HG02840 (cell line): ENCODE data around the gene EPAS1.

Experiments
- ATAC-seq: cut with Tn5 transposase; IDR thresholded peaks from one replicate; pipeline ENCODE4 v1.9.1; 2021; ENCODE audit warnings: mild to moderate bottlenecking, moderate library complexity, moderate number of reproducible peaks; ENCODE audit not compliant: unreplicated experiment, low FRiP score

EPAS1 gene

GRCh38 chr2:46299365-46300263 lies 2.4 kb downstream of the EPAS1 start:
- ATAC-seq: no peak

DNA sequence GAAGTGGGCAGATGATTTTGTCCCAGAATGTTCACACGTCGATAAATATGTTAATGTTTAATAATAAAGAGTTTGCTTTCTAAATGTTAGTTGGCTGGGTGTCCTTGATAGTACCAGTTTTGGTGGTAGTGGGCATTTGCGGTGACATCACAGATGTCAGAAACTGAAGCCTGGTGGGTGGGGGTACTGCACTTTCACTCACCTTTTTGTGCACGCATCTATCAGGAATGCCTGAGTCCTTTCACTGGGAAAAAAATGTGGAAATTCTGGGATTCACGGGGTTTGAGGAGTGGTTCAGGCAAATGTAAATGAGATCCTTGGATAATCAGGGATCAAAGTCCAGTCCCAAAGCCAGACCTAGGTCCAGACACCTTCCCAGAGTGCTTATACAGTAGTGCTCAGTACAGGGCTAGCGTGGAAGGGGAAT lies 3.2 kb downstream of the EPAS1 start:
- no peak for ATAC-seq

GRCh38 chr2:46302005-46302695 lies 4.9 kb downstream of the EPAS1 start:
- ATAC-seq: no peak

GRCh38 chr2:46303233-46303632 lies 6.0 kb downstream of the EPAS1 start:
- no peak for ATAC-seq

DNA sequence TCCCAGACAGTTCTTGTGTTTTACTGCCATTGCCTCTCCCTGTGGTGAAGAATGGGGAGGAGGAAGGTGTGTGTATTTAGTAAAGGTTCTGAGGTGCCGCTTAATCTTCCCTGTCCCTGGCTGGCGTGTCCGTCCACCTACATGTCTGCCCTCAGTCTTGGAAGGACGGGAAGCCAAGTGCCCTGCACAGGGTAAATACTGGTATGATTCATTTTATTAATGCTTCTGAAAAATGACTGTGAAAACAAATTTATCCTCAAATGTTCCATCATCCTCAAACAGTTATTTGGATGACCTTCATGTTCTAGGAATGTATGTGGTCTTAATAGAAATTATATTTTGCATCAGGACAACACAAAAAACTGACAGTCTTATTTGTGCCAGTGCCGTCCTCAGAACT lies 6.6 kb downstream of the EPAS1 start:
- ATAC-seq: no peak

DNA sequence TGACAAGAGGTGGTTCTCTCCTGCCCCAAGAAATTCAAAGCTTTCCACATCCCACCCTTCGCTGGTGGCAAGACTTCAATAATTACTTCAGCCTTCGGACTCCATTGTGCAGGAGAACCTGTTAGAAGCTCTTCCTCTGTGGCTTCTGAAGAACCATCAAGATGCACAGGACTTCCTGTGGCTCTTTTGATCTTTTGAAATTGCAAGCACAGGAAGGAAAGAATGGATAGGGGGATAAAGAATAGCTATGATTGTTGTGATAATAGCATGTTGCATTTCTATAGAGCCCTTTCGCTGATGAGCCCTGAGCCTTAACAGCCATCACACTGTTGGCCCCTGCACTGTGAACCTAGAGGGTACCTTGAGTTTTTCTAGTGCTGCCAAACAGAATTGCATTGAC lies 7.4 kb downstream of the EPAS1 start:
- ATAC-seq: no peak

- ATAC-seq: no peak
Measured at GRCh38 chr2:46305187-46305586, 8.0 kb downstream of the EPAS1 start.

GRCh38 chr2:46305767-46306166 lies 8.6 kb downstream of the EPAS1 start:
- no peak for ATAC-seq

DNA sequence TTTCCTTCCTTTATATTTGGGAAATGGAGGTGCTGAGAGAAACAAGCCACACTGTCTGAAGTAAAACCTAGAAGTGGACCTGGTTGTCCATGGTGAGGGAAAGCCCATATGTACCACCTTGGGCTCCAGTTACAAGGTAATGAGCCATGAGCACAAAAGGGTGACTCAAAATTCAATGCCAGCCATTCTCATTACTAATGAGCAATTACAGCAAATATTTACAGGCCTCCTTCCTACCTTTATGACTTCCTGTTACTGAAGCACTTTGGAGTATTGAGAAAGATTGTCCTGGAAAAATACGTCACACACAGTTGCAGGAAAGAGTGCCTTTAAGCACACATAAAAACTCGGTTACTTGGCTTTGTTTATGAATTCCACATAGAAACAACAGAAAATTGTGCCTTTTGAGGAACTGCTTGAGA lies 9.1 kb downstream of the EPAS1 start:
- ATAC-seq: no peak

- ATAC-seq: no peak
Measured at GRCh38 chr2:46306988-46307655, 9.9 kb downstream of the EPAS1 start.

DNA sequence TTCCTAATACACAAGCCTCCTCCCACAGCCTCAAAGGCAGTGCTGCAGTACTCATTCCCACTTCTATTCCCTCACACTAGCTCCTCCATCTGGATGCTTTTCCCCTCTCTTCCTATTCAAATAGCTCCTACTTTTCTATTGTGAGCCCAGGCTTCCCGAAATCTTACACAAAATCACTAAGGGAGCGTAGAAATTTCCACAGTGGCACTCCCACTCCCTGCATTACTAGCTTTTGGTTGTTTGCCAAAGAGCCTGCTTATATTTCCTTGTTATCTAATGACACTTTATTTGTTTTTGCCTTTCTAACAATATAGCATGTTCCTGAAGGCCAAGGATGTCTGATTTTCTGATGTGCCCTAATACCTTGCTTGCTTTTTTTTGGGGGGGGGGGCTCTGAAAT lies 10.9 kb downstream of the EPAS1 start:
- ATAC-seq: no peak

DNA sequence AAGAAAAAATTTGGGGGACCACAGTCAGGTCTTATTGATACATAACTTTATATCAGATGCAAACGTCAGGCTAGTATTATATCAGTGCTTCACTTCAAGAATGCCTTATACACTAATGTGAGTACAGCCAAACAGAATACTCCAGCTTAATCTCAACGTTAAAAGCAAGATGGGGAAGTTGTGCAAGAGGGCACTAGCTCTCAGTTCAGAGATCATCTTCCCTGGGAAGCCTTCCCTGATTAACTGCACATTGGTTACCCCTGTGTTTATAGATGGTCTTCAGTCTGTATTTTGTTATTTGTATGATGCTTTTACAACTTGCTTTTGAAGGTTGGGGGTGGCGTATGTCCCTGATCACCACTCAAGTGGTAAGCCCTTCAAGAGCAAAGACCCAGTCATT lies 11.4 kb downstream of the EPAS1 start:
- ATAC-seq: no peak

- ATAC-seq: no peak
Measured at GRCh38 chr2:46309052-46309953, 12.1 kb downstream of the EPAS1 start.

DNA sequence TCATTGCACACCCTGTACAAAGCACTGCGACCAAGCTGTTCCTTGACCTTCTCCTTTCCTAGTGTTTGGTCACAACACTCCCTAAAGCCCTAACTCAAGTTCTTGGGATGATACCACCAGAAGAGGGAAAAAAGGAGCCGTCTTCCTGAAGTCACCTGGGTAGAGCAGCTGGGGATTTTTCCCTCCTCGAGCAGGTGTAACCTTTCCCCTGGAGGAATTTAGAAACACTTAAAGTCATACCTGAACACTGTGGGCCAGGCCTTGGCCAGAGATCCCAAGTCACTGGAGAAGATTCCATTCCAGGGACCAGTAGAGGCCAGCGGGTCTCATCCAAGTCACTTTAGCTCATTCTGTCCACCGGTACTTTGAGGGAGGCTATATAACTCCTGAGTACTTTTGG lies 13.2 kb downstream of the EPAS1 start:
- ATAC-seq: no peak

- no peak for ATAC-seq
Measured at GRCh38 chr2:46311651-46312223, 14.5 kb downstream of the EPAS1 start.

DNA sequence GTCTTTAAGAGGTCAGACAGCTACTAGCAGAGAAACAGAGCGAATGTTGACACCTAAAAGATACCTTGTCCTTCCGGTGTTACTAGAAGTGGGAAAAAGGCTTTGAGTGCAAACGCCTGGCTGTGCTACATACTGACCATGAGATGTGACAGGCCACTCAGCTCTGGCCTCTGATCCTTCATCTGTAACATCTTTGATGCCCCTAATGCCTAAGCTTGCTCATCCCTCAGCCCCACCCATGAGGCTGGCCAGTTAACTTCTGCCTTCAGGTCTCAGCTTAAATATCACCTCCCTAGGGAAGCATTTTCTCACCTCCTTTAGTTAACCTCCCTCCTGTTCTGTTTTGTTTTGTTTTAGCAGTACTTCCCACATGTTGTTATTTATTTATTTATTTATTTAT lies 15.9 kb downstream of the EPAS1 start:
- ATAC-seq: no peak

DNA sequence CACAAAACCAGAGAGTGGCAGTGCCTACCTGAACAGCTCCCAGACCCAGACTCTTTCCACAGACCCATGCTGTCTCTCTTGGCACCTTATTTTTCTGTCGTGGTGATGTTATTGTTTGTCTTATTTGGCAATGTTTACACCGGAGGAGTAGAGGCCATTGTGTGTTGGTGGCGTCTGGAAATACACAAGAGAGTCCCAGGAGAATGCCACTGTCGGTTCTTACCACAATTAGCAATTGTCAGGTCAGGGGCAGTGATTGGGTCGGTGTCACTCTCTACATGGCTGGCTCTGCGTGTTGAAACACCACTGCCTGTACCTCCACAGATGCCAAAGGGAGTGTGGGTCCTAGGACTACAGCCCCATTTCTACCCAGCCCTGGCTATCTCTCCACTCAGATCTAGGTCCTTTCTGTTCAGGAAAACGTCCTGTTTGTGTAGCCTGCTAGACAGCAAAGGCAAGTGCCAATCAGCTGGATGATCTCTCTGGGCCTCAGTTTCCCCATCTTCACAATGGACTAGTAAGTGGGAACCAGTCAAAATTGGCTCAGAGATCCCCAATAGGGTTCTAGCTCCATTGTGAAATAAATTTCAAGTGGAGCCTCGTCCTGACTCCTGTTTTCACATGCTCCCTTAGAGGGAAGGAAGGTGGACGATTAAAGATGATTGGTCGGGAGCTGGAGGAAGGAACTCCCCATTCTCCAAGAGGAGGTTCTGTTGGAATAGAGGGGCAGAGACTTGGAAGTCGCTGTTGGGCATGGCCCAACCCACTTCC lies 17.0 kb downstream of the EPAS1 start:
- ATAC-seq: no peak

DNA sequence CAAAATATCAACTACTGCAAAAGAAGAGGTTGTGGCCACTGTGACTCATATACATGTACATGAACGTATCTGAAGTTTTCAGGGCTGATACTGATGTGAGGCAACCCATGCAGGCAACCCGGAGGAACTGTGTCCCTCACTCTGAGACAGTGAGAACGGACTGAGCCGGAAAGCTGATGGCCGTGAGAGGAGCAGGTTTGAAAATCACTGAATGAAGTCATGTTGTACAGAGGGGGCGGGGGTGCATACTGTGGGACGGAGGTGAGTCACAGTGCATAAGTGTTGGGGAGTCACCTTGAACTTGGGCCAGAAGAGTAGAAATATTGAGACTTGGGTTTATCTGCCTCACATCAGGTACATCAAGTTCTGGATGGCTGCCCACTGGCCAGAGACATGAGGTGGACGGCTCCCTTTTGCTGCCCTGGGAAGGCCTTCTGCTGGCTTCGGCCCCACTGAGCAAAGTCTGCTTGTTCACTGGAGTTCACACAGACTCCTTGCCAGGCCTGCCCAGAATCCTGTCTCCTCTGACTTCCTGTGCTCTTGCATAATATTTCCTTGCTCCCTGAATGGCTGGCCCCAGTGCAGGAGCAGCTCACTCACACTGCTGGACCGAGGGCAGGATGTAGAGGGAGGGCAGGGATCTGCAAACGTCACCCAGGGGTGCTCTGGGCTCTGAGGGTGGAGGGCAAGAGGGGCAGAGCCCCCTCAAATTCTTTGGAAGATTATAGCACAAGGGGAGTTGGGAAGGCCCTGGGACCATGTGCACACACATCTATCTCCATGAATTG lies 18.1 kb downstream of the EPAS1 start:
- no peak for ATAC-seq
